WTC11 (cell line): ENCODE data around the gene MIPEP. TPM values are rescaled to one million over a fixed set of nuclear protein-coding genes. Genes with fewer than 3 reads are reported as not detected.

ENCODE experiments used
- ATAC-seq: fragments of 200-7000 bp; cut with Tn5 transposase; 2 replicates; pipeline ENCODE4 v1.10.0; 2021; ENCODE audit warnings: mild to moderate bottlenecking, moderate library complexity
- CTCF ChIA-PET: fragments of 300-600 bp; sonication (Branson Sonifier 250); formaldehyde crosslinking; loops from one replicate; lab custom pipeline; 2021; ENCODE audit warnings: antibody characterized with exemption; lab: Charles Lee
- POLR2A ChIA-PET: fragments of 350-600 bp; sonication (Branson Sonifier 250); formaldehyde crosslinking; loops from one replicate; lab custom pipeline; 2021; ENCODE audit warnings: antibody characterized with exemption; lab: Charles Lee
- DNase-seq: peaks from one replicate; pipeline ENCODE4 v3.0.0; 2021; ENCODE audit warnings: low spot score
- H3K27ac Mint-ChIP-seq: 2 replicates; pipeline ENCODE4 v1.8.0; 2021; ENCODE audit warnings: mixed read lengths
- H3K27me3 Mint-ChIP-seq: 2 replicates; pipeline ENCODE4 v1.8.0; 2021; ENCODE audit warnings: low read depth, mild to moderate bottlenecking, moderate library complexity, mixed read lengths
- H3K36me3 Mint-ChIP-seq: 2 replicates; pipeline ENCODE4 v1.8.0; 2021; ENCODE audit warnings: mixed read lengths
- H3K4me1 Mint-ChIP-seq: 2 replicates; pipeline ENCODE4 v1.8.0; 2022; ENCODE audit warnings: mixed read lengths
- H3K4me3 Mint-ChIP-seq: 2 replicates; pipeline ENCODE4 v1.8.0; 2021; ENCODE audit warnings: mild to moderate bottlenecking, moderate library complexity, mixed read lengths
- H3K9me3 Mint-ChIP-seq: 2 replicates; pipeline ENCODE4 v1.8.0; 2021; ENCODE audit warnings: mixed read lengths
- CDX4 ChIP-seq: fragments of 250-450 bp; sonication (Bioruptor Pico); IDR thresholded peaks from 2 replicates; pipeline ENCODE4 v1.9.0; 2021; ENCODE audit warnings: moderate library complexity, mild to moderate bottlenecking, inconsistent platforms, borderline replicate concordance
- CREB1 ChIP-seq: sonication (generic); formaldehyde crosslinking; IDR thresholded peaks from 2 replicates; pipeline ENCODE4 v1.8.0; 2023; ENCODE audit warnings: mild to moderate bottlenecking, missing genetic modification reagents
- EMX1 ChIP-seq: fragments of 250-450 bp; sonication (Bioruptor Pico); IDR thresholded peaks from 2 replicates; pipeline ENCODE4 v1.8.0; 2021; ENCODE audit warnings: mild to moderate bottlenecking
- ETV6 ChIP-seq: sonication (generic); formaldehyde crosslinking; IDR thresholded peaks from 2 replicates; pipeline ENCODE4 v1.8.1; 2022; ENCODE audit warnings: mild to moderate bottlenecking, missing genetic modification reagents
- IRF2 ChIP-seq: sonication (generic); formaldehyde crosslinking; IDR thresholded peaks from 2 replicates; pipeline ENCODE4 v1.8.0; 2022; ENCODE audit warnings: low read depth, missing genetic modification reagents, borderline replicate concordance
- JUN ChIP-seq: sonication (generic); formaldehyde crosslinking; IDR thresholded peaks from 2 replicates; pipeline ENCODE4 v1.8.0; 2023; ENCODE audit warnings: mild to moderate bottlenecking, missing genetic modification reagents
- MYBL2 ChIP-seq: sonication (generic); formaldehyde crosslinking; IDR thresholded peaks from 2 replicates; pipeline ENCODE4 v1.8.1; 2023; ENCODE audit warnings: mild to moderate bottlenecking, moderate library complexity, missing genetic modification reagents
- NFATC4 ChIP-seq: fragments of 250-450 bp; sonication (Bioruptor Pico); IDR thresholded peaks from 2 replicates; pipeline ENCODE4 v1.9.0; 2021; ENCODE audit warnings: mild to moderate bottlenecking
- PRRX2 ChIP-seq: fragments of 250-450 bp; sonication (Bioruptor Pico); IDR thresholded peaks from 2 replicates; pipeline ENCODE4 v1.8.0; 2021; ENCODE audit warnings: mild to moderate bottlenecking
- SMAD4 ChIP-seq: sonication (generic); formaldehyde crosslinking; IDR thresholded peaks from 2 replicates; pipeline ENCODE4 v1.8.0; 2022; ENCODE audit warnings: mild to moderate bottlenecking, missing genetic modification reagents
- USF2 ChIP-seq: sonication (generic); formaldehyde crosslinking; IDR thresholded peaks from 2 replicates; pipeline ENCODE4 v1.8.1; 2023; ENCODE audit warnings: mild to moderate bottlenecking, missing genetic modification reagents, moderate library complexity
- ZNF121 ChIP-seq: sonication (generic); formaldehyde crosslinking; IDR thresholded peaks from 2 replicates; pipeline ENCODE4 v1.8.0; 2023; ENCODE audit warnings: missing genetic modification reagents
- ZNF396 ChIP-seq: fragments of 250-450 bp; sonication (Bioruptor Pico); IDR thresholded peaks from 2 replicates; pipeline ENCODE4 v1.8.0; 2021; ENCODE audit warnings: mild to moderate bottlenecking, moderate library complexity, borderline replicate concordance
- total RNA-seq: library from RNA; stranded (reverse); gene quantifications from 3 replicates; pipeline ENCODE4 v1.2.3, GENCODE V29; 2021
- TF ChIP-seq, protein P1 (sequence below): sonication (generic); formaldehyde crosslinking; IDR thresholded peaks from 2 replicates; pipeline ENCODE4 v1.8.0; 2022; ENCODE audit warnings: missing genetic modification reagents
- TF ChIP-seq, protein P2 (sequence below): sonication (generic); formaldehyde crosslinking; IDR thresholded peaks from 2 replicates; pipeline ENCODE4 v1.8.0; 2022; ENCODE audit warnings: mild to moderate bottlenecking, missing genetic modification reagents
- TF ChIP-seq, protein P3 (sequence below): sonication (generic); formaldehyde crosslinking; IDR thresholded peaks from 2 replicates; pipeline ENCODE4 v1.8.0; 2023; ENCODE audit warnings: missing genetic modification reagents, mild to moderate bottlenecking, borderline replicate concordance
- TF ChIP-seq, protein P4 (sequence below): sonication (generic); formaldehyde crosslinking; IDR thresholded peaks from 2 replicates; pipeline ENCODE4 v1.8.1; 2023; ENCODE audit warnings: mild to moderate bottlenecking, missing genetic modification reagents

The MIPEP gene
- total RNA-seq, 1 experiment from 2014 or later = 30.5 TPM

- no peak for TF ChIP-seq CREB1
- TF ChIP-seq, protein P1, sequence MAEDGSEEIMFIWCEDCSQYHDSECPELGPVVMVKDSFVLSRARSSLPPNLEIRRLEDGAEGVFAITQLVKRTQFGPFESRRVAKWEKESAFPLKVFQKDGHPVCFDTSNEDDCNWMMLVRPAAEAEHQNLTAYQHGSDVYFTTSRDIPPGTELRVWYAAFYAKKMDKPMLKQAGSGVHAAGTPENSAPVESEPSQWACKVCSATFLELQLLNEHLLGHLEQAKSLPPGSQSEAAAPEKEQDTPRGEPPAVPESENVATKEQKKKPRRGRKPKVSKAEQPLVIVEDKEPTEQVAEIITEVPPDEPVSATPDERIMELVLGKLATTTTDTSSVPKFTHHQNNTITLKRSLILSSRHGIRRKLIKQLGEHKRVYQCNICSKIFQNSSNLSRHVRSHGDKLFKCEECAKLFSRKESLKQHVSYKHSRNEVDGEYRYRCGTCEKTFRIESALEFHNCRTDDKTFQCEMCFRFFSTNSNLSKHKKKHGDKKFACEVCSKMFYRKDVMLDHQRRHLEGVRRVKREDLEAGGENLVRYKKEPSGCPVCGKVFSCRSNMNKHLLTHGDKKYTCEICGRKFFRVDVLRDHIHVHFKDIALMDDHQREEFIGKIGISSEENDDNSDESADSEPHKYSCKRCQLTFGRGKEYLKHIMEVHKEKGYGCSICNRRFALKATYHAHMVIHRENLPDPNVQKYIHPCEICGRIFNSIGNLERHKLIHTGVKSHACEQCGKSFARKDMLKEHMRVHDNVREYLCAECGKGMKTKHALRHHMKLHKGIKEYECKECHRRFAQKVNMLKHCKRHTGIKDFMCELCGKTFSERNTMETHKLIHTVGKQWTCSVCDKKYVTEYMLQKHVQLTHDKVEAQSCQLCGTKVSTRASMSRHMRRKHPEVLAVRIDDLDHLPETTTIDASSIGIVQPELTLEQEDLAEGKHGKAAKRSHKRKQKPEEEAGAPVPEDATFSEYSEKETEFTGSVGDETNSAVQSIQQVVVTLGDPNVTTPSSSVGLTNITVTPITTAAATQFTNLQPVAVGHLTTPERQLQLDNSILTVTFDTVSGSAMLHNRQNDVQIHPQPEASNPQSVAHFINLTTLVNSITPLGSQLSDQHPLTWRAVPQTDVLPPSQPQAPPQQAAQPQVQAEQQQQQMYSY (CRISPR knock-in tag) = no peak
- TF ChIP-seq PRRX2 (CRISPR knock-in tag) = no peak
- no peak for TF ChIP-seq ZNF396 (CRISPR knock-in tag)
- no peak for TF ChIP-seq SMAD4 (CRISPR knock-in tag)
- TF ChIP-seq CDX4 (CRISPR knock-in tag) = no peak
- TF ChIP-seq ETV6 (CRISPR knock-in tag) = no peak
- TF ChIP-seq, protein P2, sequence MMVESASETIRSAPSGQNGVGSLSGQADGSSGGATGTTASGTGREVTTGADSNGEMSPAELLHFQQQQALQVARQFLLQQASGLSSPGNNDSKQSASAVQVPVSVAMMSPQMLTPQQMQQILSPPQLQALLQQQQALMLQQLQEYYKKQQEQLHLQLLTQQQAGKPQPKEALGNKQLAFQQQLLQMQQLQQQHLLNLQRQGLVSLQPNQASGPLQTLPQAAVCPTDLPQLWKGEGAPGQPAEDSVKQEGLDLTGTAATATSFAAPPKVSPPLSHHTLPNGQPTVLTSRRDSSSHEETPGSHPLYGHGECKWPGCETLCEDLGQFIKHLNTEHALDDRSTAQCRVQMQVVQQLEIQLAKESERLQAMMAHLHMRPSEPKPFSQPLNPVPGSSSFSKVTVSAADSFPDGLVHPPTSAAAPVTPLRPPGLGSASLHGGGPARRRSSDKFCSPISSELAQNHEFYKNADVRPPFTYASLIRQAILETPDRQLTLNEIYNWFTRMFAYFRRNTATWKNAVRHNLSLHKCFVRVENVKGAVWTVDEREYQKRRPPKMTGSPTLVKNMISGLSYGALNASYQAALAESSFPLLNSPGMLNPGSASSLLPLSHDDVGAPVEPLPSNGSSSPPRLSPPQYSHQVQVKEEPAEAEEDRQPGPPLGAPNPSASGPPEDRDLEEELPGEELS (CRISPR knock-in tag) = no peak
- TF ChIP-seq, protein P3, sequence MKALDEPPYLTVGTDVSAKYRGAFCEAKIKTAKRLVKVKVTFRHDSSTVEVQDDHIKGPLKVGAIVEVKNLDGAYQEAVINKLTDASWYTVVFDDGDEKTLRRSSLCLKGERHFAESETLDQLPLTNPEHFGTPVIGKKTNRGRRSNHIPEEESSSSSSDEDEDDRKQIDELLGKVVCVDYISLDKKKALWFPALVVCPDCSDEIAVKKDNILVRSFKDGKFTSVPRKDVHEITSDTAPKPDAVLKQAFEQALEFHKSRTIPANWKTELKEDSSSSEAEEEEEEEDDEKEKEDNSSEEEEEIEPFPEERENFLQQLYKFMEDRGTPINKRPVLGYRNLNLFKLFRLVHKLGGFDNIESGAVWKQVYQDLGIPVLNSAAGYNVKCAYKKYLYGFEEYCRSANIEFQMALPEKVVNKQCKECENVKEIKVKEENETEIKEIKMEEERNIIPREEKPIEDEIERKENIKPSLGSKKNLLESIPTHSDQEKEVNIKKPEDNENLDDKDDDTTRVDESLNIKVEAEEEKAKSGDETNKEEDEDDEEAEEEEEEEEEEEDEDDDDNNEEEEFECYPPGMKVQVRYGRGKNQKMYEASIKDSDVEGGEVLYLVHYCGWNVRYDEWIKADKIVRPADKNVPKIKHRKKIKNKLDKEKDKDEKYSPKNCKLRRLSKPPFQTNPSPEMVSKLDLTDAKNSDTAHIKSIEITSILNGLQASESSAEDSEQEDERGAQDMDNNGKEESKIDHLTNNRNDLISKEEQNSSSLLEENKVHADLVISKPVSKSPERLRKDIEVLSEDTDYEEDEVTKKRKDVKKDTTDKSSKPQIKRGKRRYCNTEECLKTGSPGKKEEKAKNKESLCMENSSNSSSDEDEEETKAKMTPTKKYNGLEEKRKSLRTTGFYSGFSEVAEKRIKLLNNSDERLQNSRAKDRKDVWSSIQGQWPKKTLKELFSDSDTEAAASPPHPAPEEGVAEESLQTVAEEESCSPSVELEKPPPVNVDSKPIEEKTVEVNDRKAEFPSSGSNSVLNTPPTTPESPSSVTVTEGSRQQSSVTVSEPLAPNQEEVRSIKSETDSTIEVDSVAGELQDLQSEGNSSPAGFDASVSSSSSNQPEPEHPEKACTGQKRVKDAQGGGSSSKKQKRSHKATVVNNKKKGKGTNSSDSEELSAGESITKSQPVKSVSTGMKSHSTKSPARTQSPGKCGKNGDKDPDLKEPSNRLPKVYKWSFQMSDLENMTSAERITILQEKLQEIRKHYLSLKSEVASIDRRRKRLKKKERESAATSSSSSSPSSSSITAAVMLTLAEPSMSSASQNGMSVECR (CRISPR knock-in tag) = no peak
- TF ChIP-seq ZNF121 (CRISPR knock-in tag) = no peak
- TF ChIP-seq, all 79 proteins: peak for 0
Observed at GRCh38 chr13:23695711-23696464, 193.3 kb downstream of the MIPEP start (continued).

GRCh38 chr13:23695196-23695595, 194.0 kb downstream of the MIPEP start:
- H3K4me1 Mint-ChIP-seq = peaks cover 14% of the 10 kb centered on the region
- H3K27me3 Mint-ChIP-seq = no peaks in the 10 kb centered on the region
- H3K27ac Mint-ChIP-seq = no peak overlapping the region
- ATAC-seq = peak; percentile 36
- no peaks in the 10 kb centered on the region for H3K36me3 Mint-ChIP-seq
- POLR2A ChIA-PET = no interaction called here
- TF ChIP-seq EMX1 (no peak), IRF2 (CRISPR knock-in tag) (no peak), USF2 (no peak), SMAD4 (CRISPR knock-in tag) (no peak), NFATC4 (no peak), MYBL2 (CRISPR knock-in tag) (no peak), ZNF121 (CRISPR knock-in tag) (no peak), JUN (CRISPR knock-in tag) (no peak)
- TF ChIP-seq, protein P4, sequence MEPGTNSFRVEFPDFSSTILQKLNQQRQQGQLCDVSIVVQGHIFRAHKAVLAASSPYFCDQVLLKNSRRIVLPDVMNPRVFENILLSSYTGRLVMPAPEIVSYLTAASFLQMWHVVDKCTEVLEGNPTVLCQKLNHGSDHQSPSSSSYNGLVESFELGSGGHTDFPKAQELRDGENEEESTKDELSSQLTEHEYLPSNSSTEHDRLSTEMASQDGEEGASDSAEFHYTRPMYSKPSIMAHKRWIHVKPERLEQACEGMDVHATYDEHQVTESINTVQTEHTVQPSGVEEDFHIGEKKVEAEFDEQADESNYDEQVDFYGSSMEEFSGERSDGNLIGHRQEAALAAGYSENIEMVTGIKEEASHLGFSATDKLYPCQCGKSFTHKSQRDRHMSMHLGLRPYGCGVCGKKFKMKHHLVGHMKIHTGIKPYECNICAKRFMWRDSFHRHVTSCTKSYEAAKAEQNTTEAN (CRISPR knock-in tag) = no peak
- TF ChIP-seq, all 79 proteins: peak for 0
- no peak for DNase-seq
- CTCF ChIA-PET = no interaction called here
- H3K9me3 Mint-ChIP-seq = no peaks in the 10 kb centered on the region; the same call in 1 of the 2 replicates
- H3K4me3 Mint-ChIP-seq = no peak overlapping the region
